Thyroid gland (tissue), 4 donors: ENCODE data around the gene CUL4A. TPM values are rescaled to one million over a fixed set of nuclear protein-coding genes. Genes with fewer than 3 reads are reported as not detected.

Experiments used
- DNase-seq, 2 donors: peaks; one replicate each; pipeline ENCODE4 v3.0.0-alpha.2; 2019
- H3K27ac ChIP-seq, 3 donors: fragments of 200-600 bp; sonication (generic); 1 replicate in 2 of 3; 2 replicates in 1 of 3; pipeline ENCODE4 v1.5.1; 2016 to 2019; ENCODE audit warnings: mild to moderate bottlenecking in 1 of 3, moderate library complexity in 1 of 3
- H3K27me3 ChIP-seq: fragments of 200-600 bp; sonication (generic); one replicate; pipeline ENCODE4 v1.5.1; 2019
- H3K36me3 ChIP-seq, 2 donors: fragments of 200-600 bp; sonication (generic); one replicate each; pipeline ENCODE4 v1.5.1; 2016 to 2019
- H3K4me1 ChIP-seq, 2 donors: fragments of 200-600 bp; sonication (generic); one replicate each; pipeline ENCODE4 v1.5.1; 2017 to 2019
- H3K4me3 ChIP-seq, 3 donors: fragments of 200-600 bp; sonication (generic); replicated peaks in 1 of 3; 1 replicate in 2 of 3; 2 replicates in 1 of 3; pipeline ENCODE4 v1.5.1; 2016; ENCODE audit warnings: mild to moderate bottlenecking in 1 of 3
- H3K9me3 ChIP-seq: fragments of 200-600 bp; sonication (generic); one replicate; pipeline ENCODE4 v1.5.1; 2017
- POLR2A ChIP-seq, 2 donors: fragments of 450-650 bp; IDR thresholded peaks; one replicate each; pipeline ENCODE4 v1.6.1; 2017; ENCODE audit warnings: antibody characterized with exemption in 2 of 2, mild to moderate bottlenecking in 2 of 2, moderate library complexity in 1 of 2
- WGBS, 2 donors: methylation state at CpG; one replicate each; pipeline ENCODE4 v1.1.5; 2017; 5-methylcytosine and 5-hydroxymethylcytosine counted together
- intact Hi-C: fragments of 100-400 bp; cut with DNase I; formaldehyde crosslinking; loops from one replicate; pipeline ENCODE4 v1.15.1; 2023
- total RNA-seq, 4 donors: library from RNA; depleted of rRNA; stranded (reverse); fragments of >200 nt; gene quantifications; one replicate each; pipeline ENCODE4 v1.2.3, GENCODE V29; 2016
- TF ChIP-seq, protein P1 (sequence below), 6 experiments: fragments of 200-600 bp in 3 of 6; fragments of 450-650 bp in 3 of 6; sonication (generic) in 3 of 6; IDR thresholded peaks; one replicate each; pipeline ENCODE4 v1.5.1; 2016 to 2019; ENCODE audit warnings: antibody characterized with exemption in 6 of 6, mild to moderate bottlenecking in 2 of 6, inconsistent platforms in 1 of 6, moderate library complexity in 1 of 6

Gene CUL4A
- total RNA-seq, 4 donors from 2014 or later: 78.9 to 131 (median 122) TPM

DNA sequence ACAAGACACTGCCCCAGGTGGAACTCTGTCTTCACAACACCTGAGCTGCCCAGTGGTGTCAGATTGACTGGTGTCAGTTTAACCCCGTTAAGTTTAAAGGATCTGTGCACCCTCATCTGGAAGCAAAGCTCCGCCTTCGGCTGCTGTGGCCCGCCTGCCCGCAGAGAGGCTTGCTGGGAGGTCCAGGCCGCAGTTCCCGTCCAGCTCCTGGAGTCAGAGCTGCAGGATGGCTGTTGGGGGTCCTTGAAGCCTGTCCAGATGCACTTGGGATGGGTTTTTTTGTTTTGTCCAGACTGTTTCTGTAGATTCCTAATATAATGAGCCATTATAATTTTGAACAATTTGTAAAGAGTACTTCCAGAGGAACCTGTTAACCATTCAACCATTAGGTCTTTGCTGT lies 16.1 kb downstream of the CUL4A start:
- Histone ChIP-seq H3K9me3 (no peaks in the 10 kb centered on the region), H3K27ac (no peak overlapping the region), H3K27me3 (no peaks in the 10 kb centered on the region), H3K36me3 (peaks cover 42 to 44% of the 10 kb centered on the region in 2 donors), H3K4me3 (no peak overlapping the region), H3K4me1 (no peaks in the 10 kb centered on the region)
- TF ChIP-seq POLR2A (IDR thresholded peaks at IDR 0.05): no peak
- TF ChIP-seq, protein P1, sequence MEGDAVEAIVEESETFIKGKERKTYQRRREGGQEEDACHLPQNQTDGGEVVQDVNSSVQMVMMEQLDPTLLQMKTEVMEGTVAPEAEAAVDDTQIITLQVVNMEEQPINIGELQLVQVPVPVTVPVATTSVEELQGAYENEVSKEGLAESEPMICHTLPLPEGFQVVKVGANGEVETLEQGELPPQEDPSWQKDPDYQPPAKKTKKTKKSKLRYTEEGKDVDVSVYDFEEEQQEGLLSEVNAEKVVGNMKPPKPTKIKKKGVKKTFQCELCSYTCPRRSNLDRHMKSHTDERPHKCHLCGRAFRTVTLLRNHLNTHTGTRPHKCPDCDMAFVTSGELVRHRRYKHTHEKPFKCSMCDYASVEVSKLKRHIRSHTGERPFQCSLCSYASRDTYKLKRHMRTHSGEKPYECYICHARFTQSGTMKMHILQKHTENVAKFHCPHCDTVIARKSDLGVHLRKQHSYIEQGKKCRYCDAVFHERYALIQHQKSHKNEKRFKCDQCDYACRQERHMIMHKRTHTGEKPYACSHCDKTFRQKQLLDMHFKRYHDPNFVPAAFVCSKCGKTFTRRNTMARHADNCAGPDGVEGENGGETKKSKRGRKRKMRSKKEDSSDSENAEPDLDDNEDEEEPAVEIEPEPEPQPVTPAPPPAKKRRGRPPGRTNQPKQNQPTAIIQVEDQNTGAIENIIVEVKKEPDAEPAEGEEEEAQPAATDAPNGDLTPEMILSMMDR (IDR thresholded peaks at IDR 0.05): no peak
- DNase-seq: no peak
- WGBS, 2 donors: 93 to 95% methylated on average over 7 of the region's 7 CpGs
- intact Hi-C loops: no loop called here

DNA sequence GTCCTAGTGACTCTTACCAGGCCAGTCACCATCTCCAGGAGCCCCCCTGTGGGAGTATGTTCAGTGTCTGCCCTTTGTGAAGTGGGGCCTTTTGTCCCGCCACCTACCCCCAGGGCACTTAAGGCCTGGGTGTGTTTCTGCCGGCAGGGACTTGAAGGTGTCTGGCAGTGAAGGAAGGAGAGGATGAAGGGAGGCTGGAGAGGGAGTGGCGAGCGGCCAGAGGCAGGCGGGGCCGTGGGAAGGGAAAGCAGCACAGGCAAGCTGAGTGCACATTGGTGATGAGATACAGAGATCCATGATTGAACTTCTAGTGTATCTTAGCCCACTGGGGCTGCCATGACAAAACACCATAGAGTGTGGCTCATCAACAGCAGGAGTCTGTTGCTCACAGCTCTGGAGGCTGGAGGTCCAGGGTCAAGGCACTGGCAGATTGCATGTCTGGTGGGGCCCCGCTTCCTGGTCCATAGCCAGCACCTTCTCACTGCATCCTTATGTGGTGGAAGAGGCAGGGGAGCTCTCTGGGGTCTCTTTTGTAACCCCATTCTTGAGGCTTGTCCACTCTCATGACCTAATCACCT lies 17.5 kb downstream of the CUL4A start:
- Histone ChIP-seq H3K9me3 (no peaks in the 10 kb centered on the region), H3K27ac (no peak overlapping the region), H3K4me3 (no peak overlapping the region), H3K36me3 (peaks cover 36 to 48% of the 10 kb centered on the region in 2 donors), H3K4me1 (no peaks in the 10 kb centered on the region), H3K27me3 (no peaks in the 10 kb centered on the region)
- intact Hi-C loops: no loop called here
- no peak for TF ChIP-seq POLR2A (IDR thresholded peaks at IDR 0.05)
- TF ChIP-seq, protein P1 (IDR thresholded peaks at IDR 0.05): no peak
- no peak for DNase-seq
- WGBS, 2 donors: 85 to 89% methylated on average over 7 of the region's 7 CpGs

DNA sequence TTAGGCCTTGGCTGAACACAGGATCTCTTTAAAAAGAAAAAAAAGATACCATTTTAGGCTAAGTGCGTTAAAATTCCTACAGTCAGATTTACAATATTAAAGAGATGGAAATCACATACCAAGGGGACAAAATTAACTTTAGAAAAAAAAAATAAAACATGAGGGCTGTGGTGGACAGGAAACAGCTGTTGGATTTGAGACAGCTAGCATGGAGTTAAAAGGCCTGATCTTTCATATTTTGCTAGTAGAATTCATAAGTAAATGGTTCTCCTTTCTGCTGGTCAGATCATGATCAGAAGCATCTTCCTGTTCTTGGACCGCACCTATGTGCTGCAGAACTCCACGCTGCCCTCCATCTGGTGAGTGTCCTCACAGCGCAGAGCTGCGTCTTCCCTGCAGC lies 19.7 kb downstream of the CUL4A start:
- no peak for TF ChIP-seq POLR2A (IDR thresholded peaks at IDR 0.05)
- TF ChIP-seq, protein P1 (IDR thresholded peaks at IDR 0.05): no peak
- no peaks in the 10 kb centered on the region for H3K9me3 ChIP-seq
- H3K4me1 ChIP-seq: no peaks in the 10 kb centered on the region
- 94 to 97% methylated on average over 5 of the region's 5 CpGs for WGBS, 2 donors
- peaks cover 36 to 44% of the 10 kb centered on the region in 2 donors for H3K36me3 ChIP-seq
- H3K27ac ChIP-seq: no peak overlapping the region
- H3K27me3 ChIP-seq: no peaks in the 10 kb centered on the region
- intact Hi-C loops: no loop called here
- DNase-seq: no peak
- H3K4me3 ChIP-seq: no peak overlapping the region

DNA sequence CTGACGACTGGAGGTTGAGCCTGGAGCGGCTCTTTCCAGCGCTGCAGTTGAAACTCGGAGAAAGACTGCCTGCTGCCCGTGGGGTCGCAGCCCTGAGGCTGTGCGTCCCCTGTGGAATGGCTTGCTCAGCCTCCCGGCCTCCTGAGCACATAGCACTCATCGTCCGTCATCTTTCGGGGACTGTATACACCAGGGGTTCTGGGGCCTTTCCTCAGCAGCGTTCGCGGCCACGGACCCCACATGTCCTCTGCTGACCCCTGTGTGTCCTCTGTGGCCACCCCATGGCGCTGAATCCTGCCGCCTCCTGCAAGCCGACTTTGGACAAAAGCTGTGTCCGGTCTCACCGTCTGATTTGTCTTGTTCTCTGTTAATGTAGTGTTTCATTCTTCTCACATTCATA lies 20.4 kb downstream of the CUL4A start:
- no peak for DNase-seq
- intact Hi-C loops: no loop called here
- Histone ChIP-seq H3K36me3 (peaks cover 32 to 42% of the 10 kb centered on the region in 2 donors), H3K4me1 (no peaks in the 10 kb centered on the region), H3K4me3 (no peak overlapping the region), H3K27ac (no peak overlapping the region), H3K9me3 (no peaks in the 10 kb centered on the region), H3K27me3 (no peaks in the 10 kb centered on the region)
- TF ChIP-seq POLR2A (IDR thresholded peaks at IDR 0.05): no peak
- TF ChIP-seq, protein P1 (IDR thresholded peaks at IDR 0.05): no peak
- 92 to 94% methylated on average over 20 of the region's 20 CpGs for WGBS, 2 donors

DNA sequence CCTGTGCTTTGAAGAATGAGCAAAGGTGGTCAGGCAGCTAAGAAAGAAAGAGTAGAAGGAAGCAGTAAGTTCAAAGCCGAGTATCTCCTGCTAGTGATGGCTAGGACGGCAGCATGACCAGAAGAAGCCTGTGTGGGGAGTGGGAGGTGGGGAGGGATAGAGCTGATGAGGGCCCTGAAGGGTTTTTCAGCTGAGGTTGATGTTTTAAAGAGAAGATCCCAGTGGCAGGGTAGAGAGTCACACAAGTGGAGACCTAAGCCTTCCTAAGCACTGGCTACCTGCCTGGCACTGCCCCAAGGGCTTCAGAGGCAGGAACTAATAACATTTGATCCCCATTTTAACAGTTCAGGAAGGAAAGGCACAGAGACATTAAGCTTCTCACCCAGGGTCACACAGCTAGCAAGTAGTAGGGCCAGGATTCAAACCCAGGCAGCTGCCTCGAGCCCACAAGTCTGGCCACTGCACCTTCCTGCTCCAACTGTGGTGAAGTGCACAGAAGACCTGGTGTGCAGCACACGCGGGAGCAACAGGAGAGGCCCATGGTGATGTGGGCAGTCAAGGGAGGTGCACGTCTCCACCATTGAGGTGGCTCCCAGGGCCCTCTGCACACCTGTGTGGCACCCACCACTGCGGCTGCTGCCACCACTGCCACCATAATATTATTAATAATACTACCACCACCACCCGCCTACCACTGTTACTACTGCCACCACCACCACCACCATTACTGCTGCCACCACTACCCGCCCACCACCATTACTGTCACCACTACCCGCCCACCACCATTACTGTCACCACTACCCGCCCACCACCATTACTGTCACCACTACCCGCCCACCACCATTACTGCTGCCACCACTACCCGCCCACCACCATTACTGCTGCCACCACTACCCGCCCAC lies 22.1 kb downstream of the CUL4A start:
- WGBS, 2 donors: 81 to 83% methylated on average over 13 of the region's 14 CpGs
- no peak overlapping the region for H3K4me3 ChIP-seq
- no peak for DNase-seq
- H3K9me3 ChIP-seq: no peaks in the 10 kb centered on the region
- TF ChIP-seq POLR2A (IDR thresholded peaks at IDR 0.05): no peak
- no peaks in the 10 kb centered on the region for H3K4me1 ChIP-seq
- no peaks in the 10 kb centered on the region for H3K27me3 ChIP-seq
- H3K36me3 ChIP-seq: peaks cover 15 to 32% of the 10 kb centered on the region in 2 donors
- intact Hi-C loops: no loop called here
- no peak overlapping the region for H3K27ac ChIP-seq
